ENCODE results near the gene MYOT.
"Not testable (repeated sequence)": the region's sequence is repeated elsewhere in the genome, so short reads cannot be mapped to it uniquely, and the experiment has no call there.

MYOT gene

DNA sequence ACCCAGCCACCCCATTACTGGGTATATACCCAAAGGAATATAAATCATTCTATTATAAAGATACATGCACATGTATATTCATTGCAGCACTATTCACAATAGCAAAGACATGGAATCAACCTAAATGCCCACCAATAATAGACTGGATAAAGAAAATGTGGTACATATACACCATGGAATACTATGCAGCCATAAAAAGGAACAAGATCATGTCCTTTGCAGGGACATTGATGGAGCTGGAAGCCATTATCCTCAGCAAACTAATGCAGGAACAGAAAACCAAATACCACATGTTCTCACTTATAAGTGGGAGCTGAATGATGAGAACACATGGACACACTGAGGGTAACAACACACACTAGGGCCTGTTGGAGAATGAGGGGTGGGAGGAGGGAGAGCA is 14.5 kb upstream of the MYOT start:
- DNase-seq (ENCODE audit: low read depth in 2 of 3, low spot score in 1 of 3): not testable (repeated sequence)

DNA sequence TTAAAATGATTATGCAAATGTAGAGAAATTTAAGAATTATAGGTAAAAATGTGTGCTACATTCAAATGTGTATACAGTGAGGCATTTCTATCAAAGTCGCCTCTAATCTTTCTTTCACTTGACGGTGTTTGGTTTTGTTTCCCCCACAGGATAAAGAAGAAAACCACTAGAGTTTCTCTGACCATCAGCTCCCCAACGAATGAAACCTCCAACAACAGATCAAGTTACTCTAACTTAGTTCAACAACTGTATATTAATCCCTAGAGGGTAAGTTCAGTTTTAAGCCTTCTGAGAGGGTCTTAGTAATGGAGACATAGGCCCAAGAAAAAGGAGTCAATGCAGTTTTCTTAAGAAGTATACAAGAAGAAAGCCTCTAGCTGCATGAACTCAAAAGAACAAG is 11.5 kb upstream of the MYOT start:
- DNase-seq (ENCODE audit: low read depth in 2 of 3, low spot score in 1 of 3): no peak

DNA sequence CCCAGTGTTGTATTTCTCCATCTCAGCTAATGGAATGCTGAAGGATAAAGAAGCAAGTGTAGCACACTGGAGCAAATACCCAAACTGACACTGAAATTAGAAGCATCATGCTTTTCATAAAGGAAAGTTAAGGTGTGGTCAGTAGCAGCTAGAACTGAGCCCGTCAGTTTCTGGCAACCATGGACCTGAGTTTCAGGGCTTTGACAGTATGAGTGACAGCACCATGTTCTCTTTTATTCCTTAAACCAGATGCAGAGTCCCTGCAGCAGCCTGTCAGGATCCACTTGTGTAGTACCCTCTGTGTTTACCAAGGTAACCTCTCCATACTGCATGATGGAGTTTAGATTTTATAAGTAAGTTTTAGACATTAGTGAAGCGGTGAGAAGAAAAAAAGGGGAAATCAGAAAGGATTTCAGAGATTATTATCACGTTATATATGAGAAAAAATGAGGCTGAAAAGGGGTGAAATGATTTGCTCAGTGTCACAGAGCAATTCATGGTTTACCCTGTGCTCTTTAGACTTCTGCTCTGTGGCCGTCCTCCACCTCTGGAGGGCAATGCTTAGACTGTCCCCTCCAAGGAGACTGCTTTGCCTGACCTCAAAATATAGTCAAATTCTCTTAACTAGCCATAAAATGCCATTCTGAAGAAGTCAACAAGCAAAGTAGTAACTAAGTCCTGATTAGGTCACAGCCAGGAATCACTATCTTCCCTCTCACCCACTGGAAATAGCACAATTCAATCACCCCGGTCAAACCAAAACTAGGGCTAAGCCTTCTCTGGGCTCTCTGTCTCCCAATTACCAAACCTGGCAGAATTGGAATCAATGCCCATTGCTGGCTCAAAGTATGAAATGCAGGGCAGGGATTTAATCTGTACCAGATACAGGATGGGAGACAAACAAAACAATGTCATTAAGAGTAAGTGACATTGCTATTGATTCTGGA is 10.5 kb upstream of the MYOT start:
- no peak for DNase-seq (ENCODE audit: low read depth in 2 of 3, low spot score in 1 of 3)

- DNase-seq (ENCODE audit: low read depth in 2 of 3, low spot score in 1 of 3): no peak
Observed at GRCh38 chr5:137858223-137858916, 9.3 kb upstream of the MYOT start.

DNA sequence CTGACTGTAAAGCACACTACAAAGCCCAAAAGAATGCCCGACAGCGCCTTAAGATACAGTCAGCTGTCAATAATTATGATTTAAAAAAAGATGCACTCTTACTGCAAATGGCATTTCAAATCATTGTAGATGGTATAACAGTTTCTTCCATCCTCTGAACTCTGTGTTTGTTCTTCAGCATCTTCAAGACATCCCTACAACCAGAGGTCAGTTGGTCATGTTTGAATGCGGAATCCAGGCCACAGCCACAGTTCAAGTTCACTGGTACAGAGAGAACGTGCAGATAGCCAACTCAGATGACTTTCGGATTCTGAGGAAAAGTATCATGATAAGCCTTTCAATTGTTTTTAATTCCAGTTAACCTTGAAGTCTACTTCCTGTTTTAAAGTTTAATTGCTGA is 8.7 kb upstream of the MYOT start:
- DNase-seq (ENCODE audit: low read depth in 2 of 3, low spot score in 1 of 3): no peak

GRCh38 chr5:137862251-137862650 is 5.4 kb upstream of the MYOT start:
- DNase-seq (ENCODE audit: low read depth in 2 of 3, low spot score in 1 of 3): no peak

DNA sequence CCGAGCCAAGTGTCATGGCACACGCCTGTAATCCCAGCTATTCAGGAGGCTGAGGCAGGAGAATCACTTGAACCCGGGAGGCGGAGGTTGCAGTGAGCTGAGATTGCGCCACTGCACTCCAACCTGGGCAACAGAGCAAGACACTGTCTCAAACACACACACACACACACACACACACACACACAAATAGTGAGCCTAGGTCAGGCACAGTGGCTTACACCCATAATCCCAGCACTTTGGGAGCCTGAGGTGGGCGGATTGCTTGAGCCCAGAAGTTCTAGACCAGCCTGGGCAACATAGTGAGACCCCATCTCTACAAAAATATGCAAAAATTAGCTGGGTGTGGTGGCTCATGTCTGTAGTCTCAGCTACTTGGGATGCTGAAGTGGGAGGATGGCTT is 4.0 kb upstream of the MYOT start:
- DNase-seq (ENCODE audit: low read depth in 2 of 3, low spot score in 1 of 3): not testable (repeated sequence)

DNA sequence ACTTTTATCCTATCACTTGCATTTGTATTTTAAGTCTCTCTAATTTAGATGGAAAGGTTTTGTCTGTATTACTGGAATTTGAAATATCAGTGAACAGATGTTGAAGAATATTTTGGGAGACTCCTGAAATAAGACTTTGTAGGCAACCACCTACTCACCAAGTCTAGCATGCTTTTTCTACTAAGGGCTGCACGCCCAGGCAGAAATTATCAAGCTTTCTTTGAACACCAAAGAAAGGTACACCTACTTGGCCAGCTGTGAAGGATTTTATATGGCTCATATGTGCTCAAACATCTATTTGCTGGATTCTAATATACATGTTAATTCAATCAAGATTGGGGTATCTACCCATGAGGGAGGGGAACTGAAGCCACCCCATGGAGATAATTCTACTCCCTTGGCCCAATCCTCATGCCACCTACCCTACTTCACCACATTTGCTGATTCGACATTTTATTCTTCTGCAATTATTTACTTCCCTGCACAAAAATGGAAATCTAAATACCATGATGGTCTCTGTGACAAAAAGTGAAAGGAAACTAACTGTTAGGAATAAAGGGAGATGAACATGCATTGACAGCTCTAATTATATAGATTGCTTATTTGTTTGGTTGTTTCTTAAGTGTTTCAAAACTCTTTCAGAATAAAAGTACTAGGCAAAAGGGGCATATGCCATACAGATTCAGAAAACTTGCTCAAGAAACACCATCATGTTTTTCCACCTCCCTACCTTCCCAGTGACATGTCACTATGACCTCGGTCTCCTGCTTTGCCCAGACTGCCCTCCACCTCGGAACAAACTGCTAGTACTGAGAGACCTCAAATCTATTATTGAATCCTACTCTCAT is 895 bp upstream of the MYOT start:
- no peak for DNase-seq (ENCODE audit: low read depth in 2 of 3, low spot score in 1 of 3)

- no peak for DNase-seq (ENCODE audit: low read depth in 2 of 3, low spot score in 1 of 3)
Observed at GRCh38 chr5:137870647-137871339, 3.1 kb downstream of the MYOT start.

DNA sequence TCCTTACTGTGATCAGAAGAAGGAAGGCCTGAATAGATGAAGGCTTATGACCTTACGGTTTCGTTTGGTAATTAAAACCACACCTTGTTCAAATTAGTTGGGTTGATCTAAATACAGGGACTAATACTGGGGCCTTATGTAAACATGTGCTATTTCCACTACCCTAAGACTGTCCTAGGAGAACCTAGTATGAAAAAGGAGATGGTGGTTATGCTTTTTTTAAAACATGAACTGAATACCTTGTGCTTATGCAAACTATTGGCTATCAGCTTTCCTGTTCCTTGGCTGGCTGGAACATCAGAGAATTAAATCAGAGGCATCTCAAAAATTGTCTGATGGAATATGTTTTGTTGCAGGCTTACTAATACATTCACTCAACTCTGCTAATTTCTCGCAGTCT is 3.9 kb downstream of the MYOT start:
- no peak for DNase-seq (ENCODE audit: low read depth in 2 of 3, low spot score in 1 of 3)

DNA sequence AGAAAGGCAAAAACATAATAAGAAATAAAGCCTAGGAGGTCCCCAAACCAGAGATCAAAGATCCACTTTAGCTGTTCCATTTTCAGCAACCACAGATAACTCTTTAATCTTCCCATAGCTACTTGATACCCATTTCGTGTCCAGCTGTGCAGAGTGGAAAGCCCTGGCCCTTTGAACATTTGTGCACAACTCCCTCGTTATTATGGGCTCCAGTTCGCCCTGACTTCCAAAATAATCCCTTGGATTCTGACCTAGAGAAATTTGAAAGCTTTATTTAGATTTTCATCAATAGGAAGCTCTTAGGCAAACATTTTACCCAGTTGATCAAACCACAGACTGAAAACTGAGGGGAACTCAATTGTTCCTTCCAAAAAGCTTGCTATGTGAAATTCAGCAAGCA is 4.8 kb downstream of the MYOT start:
- DNase-seq (ENCODE audit: low read depth in 2 of 3, low spot score in 1 of 3): no peak

- no peak for DNase-seq (ENCODE audit: low read depth in 2 of 3, low spot score in 1 of 3)
Observed at GRCh38 chr5:137876101-137876500, 8.4 kb downstream of the MYOT start.

DNA sequence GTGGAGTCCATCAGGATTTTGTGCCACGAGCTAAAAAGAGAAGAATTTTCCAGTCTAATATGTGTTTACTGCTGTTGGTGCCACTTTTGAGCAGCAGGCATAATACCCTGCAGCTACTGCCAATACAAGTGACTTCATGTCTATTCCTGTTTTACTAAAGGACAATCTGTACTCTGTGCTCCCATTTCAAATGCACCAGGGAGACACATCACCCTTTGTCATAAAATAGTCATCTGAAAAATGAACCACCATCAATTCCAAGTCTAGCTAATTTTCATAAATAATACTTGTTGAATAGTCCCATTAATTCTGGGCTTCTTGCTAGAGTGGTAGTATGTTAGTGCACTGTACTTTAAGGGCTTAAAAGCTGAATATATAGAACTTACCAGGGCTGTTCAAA is 12.7 kb downstream of the MYOT start:
- DNase-seq (ENCODE audit: low read depth in 2 of 3, low spot score in 1 of 3): no peak

- no peak for DNase-seq (ENCODE audit: low read depth in 2 of 3, low spot score in 1 of 3)
Observed at GRCh38 chr5:137887831-137888230, 20.2 kb downstream of the MYOT start.

DNA sequence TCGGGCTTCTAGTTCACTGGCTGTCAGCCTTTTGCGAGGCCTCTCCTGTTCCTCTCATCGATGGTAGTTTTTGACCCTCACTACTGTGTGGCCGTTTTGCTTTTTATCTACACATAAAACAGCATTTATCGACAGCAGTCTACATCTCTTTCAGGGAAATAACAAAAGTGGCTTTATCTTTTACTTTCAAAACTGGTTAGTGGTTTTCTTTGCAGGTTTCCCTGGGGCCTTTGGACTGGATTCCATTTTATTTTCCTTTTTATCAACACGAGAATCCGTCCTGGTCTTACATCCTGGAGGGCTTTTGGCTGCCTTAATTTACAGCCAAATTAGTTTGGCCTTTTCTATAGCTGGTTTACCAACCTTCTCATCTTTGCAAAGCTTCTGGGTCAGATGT is 20.8 kb downstream of the MYOT start:
- DNase-seq (ENCODE audit: low read depth in 2 of 3, low spot score in 1 of 3): no peak

DNA sequence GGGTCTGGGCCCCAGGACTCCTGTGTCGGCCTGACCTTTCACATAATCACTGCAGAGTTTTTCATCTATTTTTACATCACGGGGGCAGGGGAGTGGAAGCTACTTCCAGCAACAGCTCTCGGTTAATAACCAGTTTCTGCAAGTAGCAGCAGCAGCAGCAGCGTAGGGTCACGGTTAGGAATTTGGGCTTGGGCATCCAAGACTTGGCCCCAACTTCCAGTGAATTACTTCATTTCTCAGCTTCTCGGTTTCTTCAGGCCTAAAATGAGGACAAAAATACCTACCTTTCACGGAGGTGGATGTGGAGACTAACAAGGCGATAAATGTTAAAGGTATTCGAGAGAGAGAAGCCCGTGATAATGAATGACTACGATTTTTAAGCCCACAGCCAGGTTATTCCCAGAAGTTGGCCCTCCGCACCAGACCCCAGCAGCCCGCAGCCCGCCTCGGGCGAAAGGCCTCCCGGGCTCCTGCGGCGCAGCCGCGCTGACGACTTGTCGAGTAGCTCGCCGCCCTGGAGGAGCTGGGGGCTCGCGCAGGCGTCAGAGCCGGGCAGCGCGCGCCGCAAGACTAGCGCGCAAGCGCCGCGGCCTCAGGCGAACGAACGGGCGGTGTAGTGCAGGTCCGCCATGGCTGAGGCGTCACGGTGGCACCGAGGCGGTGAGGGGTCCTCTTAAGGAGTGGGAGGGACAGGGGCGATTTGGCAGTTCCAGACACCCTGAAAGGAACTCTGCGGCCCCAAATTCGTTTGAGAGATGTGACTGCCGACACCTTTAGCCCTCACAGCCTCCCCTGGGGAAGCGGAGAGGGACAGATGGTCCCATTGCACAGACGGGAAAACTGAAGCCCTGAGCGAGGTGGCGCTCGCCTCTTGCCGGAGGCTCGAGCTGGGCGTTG is 21.5 kb downstream of the MYOT start, which contains the start of gene PKD2L2:
Gene PKD2L2 (plus strand): TSS at position 595 of the 897 bp plus-strand sequence. CDS start 35 bp downstream, at position 630.
- DNase-seq (ENCODE audit: low read depth in 2 of 3, low spot score in 1 of 3): peak; percentile 59 to 78 (median 77)

- DNase-seq (ENCODE audit: low read depth in 2 of 3, low spot score in 1 of 3): no peak
Observed at GRCh38 chr5:137890845-137891244, 23.2 kb downstream of the MYOT start.

- no peak for DNase-seq (ENCODE audit: low read depth in 2 of 3, low spot score in 1 of 3)
Observed at GRCh38 chr5:137891849-137892248, 24.2 kb downstream of the MYOT start.

GRCh38 chr5:137894586-137894985 is 26.9 kb downstream of the MYOT start:
- DNase-seq (ENCODE audit: low read depth in 2 of 3, low spot score in 1 of 3): no peak

DNA sequence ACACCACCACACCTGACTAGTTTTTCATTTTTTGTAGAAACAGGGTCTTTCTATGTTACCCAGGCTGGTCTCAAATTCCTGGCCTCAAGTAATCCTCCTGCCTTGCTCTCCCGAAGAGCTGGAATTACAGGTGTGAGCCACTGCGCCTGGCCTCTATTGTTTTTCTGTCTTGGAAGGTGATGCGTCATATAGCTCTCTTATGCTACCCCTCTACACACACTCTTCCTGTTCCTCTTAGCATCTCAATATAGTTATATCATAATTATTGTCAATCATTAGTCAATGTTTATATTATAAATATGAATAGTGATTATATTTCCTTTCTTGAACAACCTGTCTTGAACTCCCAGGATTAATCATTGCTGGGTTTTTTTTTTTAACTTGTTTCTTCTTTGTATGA is 28.9 kb downstream of the MYOT start:
- no peak for DNase-seq (ENCODE audit: low read depth in 2 of 3, low spot score in 1 of 3)

Data from stimulated activated CD4-positive, alpha-beta T cell treated with anti-CD3 and anti-CD28 coated beads, Interleukin-12 subunit alpha, Interleukin-12 subunit beta, amount 100 ng/mL, for 48 hours (primary cell).